ENCODE results near the gene DHX34.
"Not testable (repeated sequence)": the region's sequence is repeated elsewhere in the genome, so short reads cannot be mapped to it uniquely, and the experiment has no call there.

DNA sequence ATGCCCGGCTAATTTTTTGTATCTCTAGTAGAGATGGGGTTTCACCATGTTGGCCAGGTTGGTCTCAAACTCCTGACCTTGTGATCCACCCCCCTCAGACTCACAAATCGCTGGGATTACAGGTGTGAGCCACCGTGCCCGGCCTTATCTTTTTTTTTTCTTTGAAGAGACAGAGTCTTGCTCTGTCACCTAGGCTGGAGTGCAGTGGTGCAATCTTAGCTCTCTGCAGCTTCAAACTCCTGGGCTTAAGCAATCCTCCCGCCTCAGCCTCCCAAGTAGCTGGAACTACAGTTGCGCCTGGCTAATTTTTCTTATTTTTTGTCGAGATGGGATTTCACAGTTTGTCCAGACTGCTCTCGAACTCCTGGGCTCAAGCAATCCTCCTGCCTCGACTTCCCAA lies 62.6 kb downstream of the DHX34 start:
- TF ChIP-seq, protein P1, sequence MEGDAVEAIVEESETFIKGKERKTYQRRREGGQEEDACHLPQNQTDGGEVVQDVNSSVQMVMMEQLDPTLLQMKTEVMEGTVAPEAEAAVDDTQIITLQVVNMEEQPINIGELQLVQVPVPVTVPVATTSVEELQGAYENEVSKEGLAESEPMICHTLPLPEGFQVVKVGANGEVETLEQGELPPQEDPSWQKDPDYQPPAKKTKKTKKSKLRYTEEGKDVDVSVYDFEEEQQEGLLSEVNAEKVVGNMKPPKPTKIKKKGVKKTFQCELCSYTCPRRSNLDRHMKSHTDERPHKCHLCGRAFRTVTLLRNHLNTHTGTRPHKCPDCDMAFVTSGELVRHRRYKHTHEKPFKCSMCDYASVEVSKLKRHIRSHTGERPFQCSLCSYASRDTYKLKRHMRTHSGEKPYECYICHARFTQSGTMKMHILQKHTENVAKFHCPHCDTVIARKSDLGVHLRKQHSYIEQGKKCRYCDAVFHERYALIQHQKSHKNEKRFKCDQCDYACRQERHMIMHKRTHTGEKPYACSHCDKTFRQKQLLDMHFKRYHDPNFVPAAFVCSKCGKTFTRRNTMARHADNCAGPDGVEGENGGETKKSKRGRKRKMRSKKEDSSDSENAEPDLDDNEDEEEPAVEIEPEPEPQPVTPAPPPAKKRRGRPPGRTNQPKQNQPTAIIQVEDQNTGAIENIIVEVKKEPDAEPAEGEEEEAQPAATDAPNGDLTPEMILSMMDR (IDR thresholded peaks at IDR 0.05): not testable (repeated sequence)
- TF ChIP-seq POLR2A, EP300 (IDR thresholded peaks at IDR 0.05): not testable (repeated sequence)

Data from ovary (tissue), 3 donors.